Mesodermal cell (in vitro differentiated cells): ENCODE measurements around the gene AIDA.
A peak's percentile ranks its signal among the peaks of the same experiment; 100 is the strongest.

ENCODE experiments used
- H3K27ac ChIP-seq: 2 replicates; pipeline ENCODE4 v1.7.0; 2013; ENCODE audit warnings: mild to moderate bottlenecking, low read depth, low read length, moderate library complexity; ENCODE audit not compliant: severe bottlenecking
- H3K36me3 ChIP-seq: 2 replicates; pipeline ENCODE4 v1.7.1; 2013; ENCODE audit warnings: mild to moderate bottlenecking, low read length, moderate library complexity; ENCODE audit not compliant: control insufficient read depth, insufficient read depth
- H3K4me1 ChIP-seq: one replicate; pipeline ENCODE4 v1.7.1; 2013; ENCODE audit warnings: mild to moderate bottlenecking, low read length; ENCODE audit not compliant: insufficient read depth, control insufficient read depth, poor library complexity, severe bottlenecking
- H3K4me3 ChIP-seq: 2 replicates; pipeline ENCODE4 v1.7.0; 2013; ENCODE audit warnings: low read length, control low read depth, mild to moderate bottlenecking; ENCODE audit not compliant: insufficient read depth, poor library complexity, severe bottlenecking; ENCODE audit errors: extremely low read depth
- H3K9me3 ChIP-seq: 2 replicates; pipeline ENCODE4 v1.7.1; 2013; ENCODE audit warnings: mild to moderate bottlenecking, low read length, moderate library complexity; ENCODE audit not compliant: control insufficient read depth
- WGBS, 2 experiments: methylation state at CpG; one replicate each; pipeline ENCODE4 v1.1.5; 2013; ENCODE audit warnings: missing lambda C conversion rate in 2 of 2; ENCODE audit not compliant: insufficient coverage in 2 of 2; 5-methylcytosine and 5-hydroxymethylcytosine counted together

Gene AIDA

DNA sequence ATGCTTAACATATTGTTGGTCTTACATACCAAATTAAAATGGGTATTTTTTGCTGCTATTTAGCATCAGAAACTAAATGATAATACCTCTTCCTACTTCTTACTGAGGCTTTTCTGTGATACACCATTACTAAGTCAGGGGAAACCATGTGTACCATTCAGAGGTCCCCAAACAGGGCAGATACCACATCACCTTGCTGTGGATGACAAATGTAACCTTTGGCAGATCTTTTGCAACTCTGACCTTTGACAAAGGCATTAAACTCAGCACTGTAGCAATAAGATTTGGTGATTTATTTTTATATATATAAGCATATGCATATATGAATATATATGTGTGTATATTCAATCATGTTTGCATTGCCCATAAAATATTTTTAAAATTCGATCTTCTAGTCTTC, 27.6 kb upstream of the AIDA start:
- H3K4me1 ChIP-seq, result no peaks in the 10 kb centered on the region
- H3K4me3 ChIP-seq, result no peak overlapping the region
- no peak overlapping the region for H3K27ac ChIP-seq
- H3K36me3 ChIP-seq, result no peaks in the 10 kb centered on the region
- H3K9me3 ChIP-seq, result no peaks in the 10 kb centered on the region
- no CpG with 5 or more reads among the region's 1 CpG for WGBS, 2 experiments

DNA sequence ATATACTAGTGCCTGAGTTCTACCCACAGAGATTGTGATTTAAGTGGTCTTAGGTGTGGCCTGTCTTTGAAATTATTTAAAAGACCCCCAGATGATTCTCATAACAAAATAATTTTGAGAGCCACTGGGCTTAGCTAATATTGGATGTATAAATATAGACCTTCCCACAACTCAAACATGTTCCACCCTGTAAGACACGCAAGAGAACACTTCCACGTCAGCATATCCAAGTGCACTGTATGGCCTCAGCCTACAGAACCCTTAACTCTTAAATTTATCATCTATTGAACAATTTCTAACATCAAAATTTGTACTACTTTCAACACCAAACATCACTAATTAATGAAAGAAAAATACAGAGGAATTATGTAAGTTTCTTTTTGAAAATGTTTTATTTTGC, 27.2 kb upstream of the AIDA start:
- Histone ChIP-seq H3K9me3 (no peaks in the 10 kb centered on the region), H3K4me3 (no peak overlapping the region), H3K4me1 (no peaks in the 10 kb centered on the region), H3K36me3 (no peaks in the 10 kb centered on the region), H3K27ac (no peak overlapping the region)
- WGBS, 2 experiments, result 90% methylated on average over 2 of the region's 2 CpGs; no CpG with 5 or more reads in 1 of the 2 experiments

DNA sequence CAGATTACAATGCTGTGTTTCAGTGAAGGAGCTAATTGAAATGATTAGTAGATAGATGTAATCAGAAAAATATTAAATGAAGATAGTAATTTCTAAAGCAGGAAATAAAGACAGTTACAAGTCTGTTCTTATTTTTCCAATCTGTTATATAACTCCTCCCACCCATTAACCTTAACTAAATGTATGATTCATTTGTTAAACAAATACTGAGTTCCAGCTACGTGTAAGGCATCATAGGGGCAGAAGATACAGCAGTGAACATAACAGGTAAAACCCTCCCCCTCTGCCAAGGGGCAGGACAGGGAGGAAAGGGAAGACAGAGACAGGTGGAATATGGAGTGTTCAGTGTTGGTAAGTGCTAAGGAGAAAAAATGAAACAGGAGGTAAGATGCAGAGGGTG, 24.7 kb upstream of the AIDA start, which contains the start of gene FAM177B:
TSS of gene FAM177B (plus strand) at position 231 of the 400 bp plus-strand sequence. CDS start 9,344 bp downstream, outside the sequence.
- Histone ChIP-seq H3K36me3 (peaks cover 18% of the 10 kb centered on the region), H3K4me1 (no peaks in the 10 kb centered on the region), H3K4me3 (no peak within 1 kb of the TSS), H3K9me3 (no peaks in the 10 kb centered on the region), H3K27ac (no peak within 1 kb of the TSS)
- WGBS, 2 experiments, result no CpG with 5 or more reads among the region's 1 CpG

DNA sequence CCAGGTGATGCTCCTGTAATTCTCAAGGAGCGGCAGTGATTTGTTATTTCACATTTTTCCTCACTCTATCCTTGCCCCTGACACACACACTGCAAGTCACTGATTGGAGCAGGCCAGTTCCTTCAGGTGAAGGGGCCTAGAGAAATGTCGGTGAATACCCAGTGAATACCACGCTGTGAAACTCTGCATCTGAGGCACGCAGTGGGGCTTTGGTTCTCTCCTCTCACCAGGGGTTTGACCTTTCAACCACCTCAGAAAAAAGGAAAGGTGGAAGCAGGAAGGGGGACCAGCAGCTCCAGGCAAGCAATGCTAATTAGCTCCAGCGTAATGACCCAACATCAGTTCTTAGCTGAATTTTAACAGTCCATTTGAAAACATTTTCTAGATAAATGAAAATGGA, 24.2 kb upstream of the AIDA start:
- WGBS, 2 experiments, result 0% methylated on average over 2 of the region's 5 CpGs; no CpG with 5 or more reads in 1 of the 2 experiments
- Histone ChIP-seq H3K4me3 (no peak overlapping the region), H3K36me3 (peaks cover 22% of the 10 kb centered on the region), H3K9me3 (no peaks in the 10 kb centered on the region), H3K4me1 (no peaks in the 10 kb centered on the region), H3K27ac (no peak overlapping the region)

DNA sequence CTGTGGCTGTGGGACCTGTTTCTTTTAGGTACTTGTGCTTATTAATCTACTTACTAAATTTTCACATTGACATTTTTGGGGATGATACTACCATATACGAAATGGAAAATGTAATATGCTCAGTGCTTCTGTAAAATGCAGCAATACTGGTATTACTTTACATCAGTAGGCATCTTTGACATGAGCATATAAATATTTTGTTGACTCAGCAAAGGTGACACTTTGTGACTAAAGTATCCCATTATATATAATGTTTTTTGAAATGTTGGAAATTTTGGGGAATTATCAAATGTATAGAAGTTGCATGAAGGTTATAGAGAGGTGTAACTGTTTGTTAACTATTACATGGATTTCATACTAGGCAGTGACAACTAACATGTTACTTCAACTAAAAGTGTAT, 22.4 kb upstream of the AIDA start:
- H3K9me3 ChIP-seq, result no peaks in the 10 kb centered on the region
- peaks cover 38% of the 10 kb centered on the region for H3K36me3 ChIP-seq
- no CpG with 5 or more reads among the region's 1 CpG for whole genome bisulfite sequencing, 2 experiments
- no peaks in the 10 kb centered on the region for H3K4me1 ChIP-seq
- H3K27ac ChIP-seq, result no peak overlapping the region
- no peak overlapping the region for H3K4me3 ChIP-seq

DNA sequence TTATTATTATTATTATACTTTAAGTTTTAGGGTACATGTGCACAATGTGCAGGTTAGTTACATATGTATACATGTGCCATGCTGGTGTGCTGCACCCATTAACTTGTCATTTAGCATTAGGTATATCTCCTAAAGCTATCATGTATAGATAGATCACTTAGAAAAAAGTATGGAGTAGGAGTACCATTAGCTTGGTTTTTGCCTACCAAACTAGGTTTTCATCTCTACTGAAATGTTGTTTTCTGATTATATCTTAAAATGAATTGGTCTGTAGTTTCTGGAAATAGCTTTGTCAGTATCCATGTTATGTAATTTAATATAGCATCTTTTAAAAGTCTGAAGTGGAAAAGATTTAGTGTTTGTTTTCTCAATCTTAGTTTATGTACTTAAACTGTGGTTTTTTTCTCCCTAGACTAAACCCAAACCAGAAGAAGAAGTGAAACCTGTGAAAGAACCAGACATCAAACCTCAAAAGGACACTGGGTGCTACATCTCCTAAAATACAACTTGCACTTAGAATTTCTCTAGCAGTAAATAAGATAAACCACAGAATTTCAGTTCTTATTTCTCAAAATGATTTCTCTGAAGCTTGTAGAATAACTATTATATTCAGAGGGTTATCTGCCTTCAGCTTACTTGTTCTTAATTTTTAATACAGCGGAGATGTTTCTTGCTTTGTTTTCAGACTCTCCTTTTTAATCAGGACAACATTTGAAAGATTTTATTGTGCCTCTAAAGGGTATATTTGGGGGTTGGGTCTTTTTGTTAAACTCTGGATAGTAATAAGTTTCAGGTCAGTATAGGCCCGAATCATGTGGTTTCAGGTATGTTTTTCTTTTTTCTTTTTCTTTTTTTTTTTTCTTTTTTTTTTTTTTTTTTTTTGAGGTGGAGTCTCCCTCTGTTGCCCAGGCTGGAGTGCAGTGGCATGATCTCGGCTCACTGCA, 20.2 kb upstream of the AIDA start:
- no CpG with 5 or more reads among the region's 3 CpGs for WGBS, 2 experiments
- H3K36me3 ChIP-seq, result peaks cover 55% of the 10 kb centered on the region
- no peak overlapping the region for H3K27ac ChIP-seq
- H3K4me3 ChIP-seq, result no peak overlapping the region
- H3K4me1 ChIP-seq, result no peaks in the 10 kb centered on the region
- no peaks in the 10 kb centered on the region for H3K9me3 ChIP-seq

DNA sequence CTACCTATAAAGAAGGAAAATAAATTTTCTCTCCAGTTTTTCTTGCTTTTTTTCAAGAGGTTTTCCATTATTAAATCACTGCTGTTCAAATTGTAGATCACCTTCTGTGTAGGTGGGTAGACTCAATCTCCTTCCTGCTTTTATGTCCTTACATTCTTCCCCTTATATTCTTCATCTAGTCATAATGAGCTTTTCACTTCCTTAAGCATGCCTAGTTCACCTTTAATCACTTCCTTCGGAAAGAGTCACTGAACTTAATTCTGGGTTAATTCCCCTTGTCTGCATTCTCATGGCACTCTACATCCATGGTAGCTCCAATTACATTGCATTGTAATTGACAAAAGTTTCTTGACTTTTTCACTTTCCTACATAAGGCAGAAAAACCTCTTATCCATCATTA, 18.6 kb upstream of the AIDA start:
- H3K4me3 ChIP-seq, result no peak overlapping the region
- WGBS, 2 experiments, result 100% methylated on average over 1 of the region's 1 CpG
- H3K27ac ChIP-seq, result no peak overlapping the region
- H3K36me3 ChIP-seq, result peaks cover 68% of the 10 kb centered on the region
- H3K4me1 ChIP-seq, result no peaks in the 10 kb centered on the region
- H3K9me3 ChIP-seq, result no peaks in the 10 kb centered on the region

DNA sequence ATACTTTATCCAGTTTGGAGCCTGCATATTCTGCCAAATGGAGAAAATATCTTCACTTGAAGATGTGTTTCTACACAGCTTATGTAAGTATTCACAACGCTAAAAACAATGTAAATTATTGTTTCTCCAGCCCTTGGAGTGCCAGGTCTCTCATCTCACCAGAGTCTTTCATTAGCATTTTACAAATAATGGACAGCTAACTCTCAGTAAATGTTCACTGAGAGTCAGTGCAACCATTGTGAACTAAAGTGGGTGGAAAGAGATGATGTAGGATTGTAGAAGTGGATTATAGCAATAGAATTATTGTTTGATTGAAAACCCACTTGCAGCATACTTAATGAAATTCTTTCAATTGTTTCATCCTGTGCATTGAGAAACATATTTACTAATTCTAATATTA, 16.5 kb upstream of the AIDA start:
- Histone ChIP-seq H3K36me3 (peaks cover 86% of the 10 kb centered on the region), H3K4me3 (no peak overlapping the region), H3K4me1 (no peaks in the 10 kb centered on the region), H3K9me3 (no peaks in the 10 kb centered on the region), H3K27ac (no peak overlapping the region)
- WGBS, 2 experiments, result no CpG with 5 or more reads among the region's 1 CpG

DNA sequence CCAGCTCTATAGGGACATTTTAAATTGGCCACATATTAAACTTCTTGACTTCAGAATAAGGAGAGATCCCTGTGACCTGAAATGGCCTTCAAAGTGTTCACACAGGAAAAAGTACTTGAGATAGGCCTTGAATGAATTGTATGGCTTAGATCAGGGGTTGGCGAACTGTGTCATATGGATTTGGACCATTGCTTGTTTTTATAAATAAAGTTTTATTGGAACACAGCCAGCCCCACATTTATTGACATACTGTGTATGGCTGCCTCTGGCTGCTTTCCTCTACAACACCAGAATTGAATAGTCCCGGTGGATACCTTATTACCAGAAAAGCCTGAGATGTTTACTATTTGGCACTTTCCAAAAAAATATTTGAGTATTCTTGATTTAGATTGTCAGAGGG, 4.1 kb upstream of the AIDA start:
- Histone ChIP-seq H3K9me3 (no peaks in the 10 kb centered on the region), H3K27ac (no peak overlapping the region), H3K36me3 (peaks cover 50% of the 10 kb centered on the region), H3K4me3 (no peak overlapping the region), H3K4me1 (no peaks in the 10 kb centered on the region)
- 100% methylated on average over 1 of the region's 2 CpGs; no CpG with 5 or more reads in 1 of the 2 experiments for WGBS, 2 experiments

DNA sequence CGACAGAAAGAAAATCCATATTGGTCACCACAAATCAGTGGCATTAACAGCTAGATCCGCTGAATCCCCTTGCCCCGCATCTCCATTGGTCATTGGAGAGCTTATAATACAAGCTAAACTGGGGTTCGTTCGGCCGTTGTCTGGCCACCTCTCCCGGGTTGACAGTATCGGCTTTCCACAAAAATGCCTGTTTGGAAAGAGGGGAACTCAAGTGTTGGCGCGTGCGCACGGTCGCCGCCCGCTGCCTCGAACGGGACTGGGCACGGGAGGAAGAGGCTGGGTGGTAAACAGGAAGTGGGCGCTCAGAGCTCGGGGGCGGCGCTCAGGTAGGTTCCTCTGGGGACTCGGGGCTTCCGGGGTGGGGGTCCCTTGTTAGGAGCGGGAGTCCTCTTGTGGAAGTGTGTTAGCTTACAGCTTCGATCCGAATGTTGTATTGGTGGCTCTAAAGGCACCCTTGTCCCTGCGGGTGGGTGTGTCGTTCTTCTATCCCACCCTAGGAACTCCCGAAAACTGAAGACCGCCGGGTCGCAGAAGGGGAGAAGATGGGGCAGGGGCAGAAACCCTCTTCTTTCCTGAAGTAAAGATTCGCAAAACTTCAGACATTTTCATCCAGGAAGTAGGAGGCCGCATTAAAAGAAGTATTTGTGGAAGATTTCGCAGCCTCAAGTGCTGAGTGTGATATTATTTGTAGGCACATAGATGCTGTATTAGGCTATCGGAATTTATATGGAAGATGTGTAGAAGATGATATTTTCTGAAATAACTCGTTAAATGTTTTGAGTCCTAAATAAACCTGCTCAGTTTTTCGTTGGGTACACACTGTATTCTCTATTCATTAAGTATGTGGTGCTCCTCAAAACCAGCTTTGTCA, 1.0 kb upstream of the AIDA start:
- Histone ChIP-seq H3K9me3 (no peaks in the 10 kb centered on the region), H3K27ac (peak overlapping the region; percentile 95), H3K36me3 (peaks cover 52% of the 10 kb centered on the region), H3K4me1 (peaks cover 7% of the 10 kb centered on the region), H3K4me3 (peak overlapping the region; percentile 83)
- WGBS, 2 experiments, result 3 to 4% methylated on average over 22 to 27 of the region's 39 CpGs
